Liver (tissue), 3 donors: ENCODE measurements around the gene TOLLIP.
"Not testable (repeated sequence)": the region's sequence is repeated elsewhere in the genome, so short reads cannot be mapped to it uniquely, and the experiment has no call there.

ENCODE experiments used
- EGR1 ChIP-seq, 2 donors: IDR thresholded peaks; 2 replicates each; pipeline ENCODE4 v1.6.1; 2016 to 2018; ENCODE audit warnings: antibody characterized with exemption in 2 of 2, low read depth in 2 of 2
- GABPA ChIP-seq, 2 donors: IDR thresholded peaks in 1 of 2; conservative IDR thresholded peaks in 1 of 2; 2 replicates each; pipeline ENCODE4 v1.6.1; 2016; ENCODE audit warnings: antibody characterized with exemption in 2 of 2, mild to moderate bottlenecking in 1 of 2, moderate library complexity in 1 of 2
- MAX ChIP-seq: IDR thresholded peaks from 2 replicates; pipeline ENCODE4 v1.6.1; 2016; ENCODE audit warnings: antibody characterized with exemption
- NR2F2 ChIP-seq: IDR thresholded peaks from 2 replicates; pipeline ENCODE4 v1.6.1; 2016; ENCODE audit warnings: antibody characterized with exemption
- RXRA ChIP-seq, 2 donors: IDR thresholded peaks; 2 replicates each; pipeline ENCODE4 v1.6.1; 2017 to 2018; ENCODE audit warnings: antibody characterized with exemption in 2 of 2, mild to moderate bottlenecking in 1 of 2
- SP1 ChIP-seq: IDR thresholded peaks from 2 replicates; pipeline ENCODE4 v1.6.1; 2018; ENCODE audit warnings: antibody characterized with exemption, mild to moderate bottlenecking
- YY1 ChIP-seq: IDR thresholded peaks from 2 replicates; pipeline ENCODE4 v1.6.1; 2016; ENCODE audit warnings: antibody characterized with exemption, mild to moderate bottlenecking
- TF ChIP-seq, protein P1 (sequence below): fragments of 150-350 bp; IDR thresholded peaks from 2 replicates; pipeline ENCODE4 v1.5.1; 2017; ENCODE audit warnings: improper control_type of control experiment, low read depth, low read length; ENCODE audit not compliant: missing input control
- TF ChIP-seq, protein P2 (sequence below): IDR thresholded peaks from 2 replicates; pipeline ENCODE4 v1.6.1; 2016; ENCODE audit warnings: antibody characterized with exemption
- donor health status: healthy.
- donor health status: healthy.

DNA sequence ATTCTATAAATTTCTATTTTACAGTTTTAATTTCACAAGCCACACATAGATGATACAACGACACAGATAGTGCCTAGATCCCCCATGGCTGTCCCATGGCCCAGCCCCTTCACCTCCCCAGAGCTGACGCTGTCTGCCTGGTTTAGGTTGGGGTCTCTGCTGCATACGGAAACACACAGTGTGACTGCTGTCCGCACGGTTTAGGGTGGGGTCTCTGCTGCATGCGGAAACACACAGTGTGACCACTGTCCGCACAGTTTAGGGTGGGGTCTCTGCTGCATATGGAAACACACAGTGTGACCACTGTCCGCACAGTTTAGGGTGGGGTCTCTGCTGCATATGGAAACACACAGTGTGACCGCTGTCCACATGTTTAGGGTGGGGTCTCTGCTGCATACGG, 31.8 kb upstream of the TOLLIP start:
- TF ChIP-seq, protein P1, sequence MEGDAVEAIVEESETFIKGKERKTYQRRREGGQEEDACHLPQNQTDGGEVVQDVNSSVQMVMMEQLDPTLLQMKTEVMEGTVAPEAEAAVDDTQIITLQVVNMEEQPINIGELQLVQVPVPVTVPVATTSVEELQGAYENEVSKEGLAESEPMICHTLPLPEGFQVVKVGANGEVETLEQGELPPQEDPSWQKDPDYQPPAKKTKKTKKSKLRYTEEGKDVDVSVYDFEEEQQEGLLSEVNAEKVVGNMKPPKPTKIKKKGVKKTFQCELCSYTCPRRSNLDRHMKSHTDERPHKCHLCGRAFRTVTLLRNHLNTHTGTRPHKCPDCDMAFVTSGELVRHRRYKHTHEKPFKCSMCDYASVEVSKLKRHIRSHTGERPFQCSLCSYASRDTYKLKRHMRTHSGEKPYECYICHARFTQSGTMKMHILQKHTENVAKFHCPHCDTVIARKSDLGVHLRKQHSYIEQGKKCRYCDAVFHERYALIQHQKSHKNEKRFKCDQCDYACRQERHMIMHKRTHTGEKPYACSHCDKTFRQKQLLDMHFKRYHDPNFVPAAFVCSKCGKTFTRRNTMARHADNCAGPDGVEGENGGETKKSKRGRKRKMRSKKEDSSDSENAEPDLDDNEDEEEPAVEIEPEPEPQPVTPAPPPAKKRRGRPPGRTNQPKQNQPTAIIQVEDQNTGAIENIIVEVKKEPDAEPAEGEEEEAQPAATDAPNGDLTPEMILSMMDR: not testable (repeated sequence)
- TF ChIP-seq GABPA (IDR thresholded peaks at IDR 0.05 in 1 of 2, conservative IDR thresholded peaks at IDR 0.05 in 1 of 2); RXRA (IDR thresholded peaks at IDR 0.05); SP1; YY1; NR2F2; MAX; EGR1 (IDR thresholded peaks at IDR 0.05; ENCODE audit: low read depth in 2 of 2): not testable (repeated sequence)
- TF ChIP-seq, protein P2, sequence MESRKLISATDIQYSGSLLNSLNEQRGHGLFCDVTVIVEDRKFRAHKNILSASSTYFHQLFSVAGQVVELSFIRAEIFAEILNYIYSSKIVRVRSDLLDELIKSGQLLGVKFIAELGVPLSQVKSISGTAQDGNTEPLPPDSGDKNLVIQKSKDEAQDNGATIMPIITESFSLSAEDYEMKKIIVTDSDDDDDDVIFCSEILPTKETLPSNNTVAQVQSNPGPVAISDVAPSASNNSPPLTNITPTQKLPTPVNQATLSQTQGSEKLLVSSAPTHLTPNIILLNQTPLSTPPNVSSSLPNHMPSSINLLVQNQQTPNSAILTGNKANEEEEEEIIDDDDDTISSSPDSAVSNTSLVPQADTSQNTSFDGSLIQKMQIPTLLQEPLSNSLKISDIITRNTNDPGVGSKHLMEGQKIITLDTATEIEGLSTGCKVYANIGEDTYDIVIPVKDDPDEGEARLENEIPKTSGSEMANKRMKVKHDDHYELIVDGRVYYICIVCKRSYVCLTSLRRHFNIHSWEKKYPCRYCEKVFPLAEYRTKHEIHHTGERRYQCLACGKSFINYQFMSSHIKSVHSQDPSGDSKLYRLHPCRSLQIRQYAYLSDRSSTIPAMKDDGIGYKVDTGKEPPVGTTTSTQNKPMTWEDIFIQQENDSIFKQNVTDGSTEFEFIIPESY: not testable (repeated sequence)
